H1 (cell line): ENCODE data around the gene PRG2.

ENCODE experiments used
- CEBPB ChIP-seq: IDR thresholded peaks from 2 replicates; pipeline ENCODE4 v1.6.1; 2012; ENCODE audit warnings: low read depth, low read length
- CHD1 ChIP-seq: IDR thresholded peaks from 2 replicates; pipeline ENCODE4 v1.6.1; 2012; ENCODE audit warnings: low read depth, low read length, improper control_type of control experiment
- CTCF ChIP-seq, 3 experiments: IDR thresholded peaks; 1 replicate in 2 of 3; 2 replicates in 1 of 3; pipeline versions ENCODE4 v1.5.1 to v1.6.1; 2011; ENCODE audit warnings: low read length in 3 of 3, mild to moderate bottlenecking in 3 of 3, inconsistent platforms in 2 of 3, low read depth in 1 of 3, moderate library complexity in 1 of 3; ENCODE audit not compliant: insufficient read depth in 1 of 3; ENCODE audit errors: control extremely low read depth in 1 of 3
- EP300 ChIP-seq, 2 experiments: IDR thresholded peaks; 1 replicate in 1 of 2; 2 replicates in 1 of 2; pipeline ENCODE4 v1.6.1; 2011 to 2012; ENCODE audit warnings: low read depth in 2 of 2, low read length in 2 of 2, mild to moderate bottlenecking in 2 of 2, borderline replicate concordance in 1 of 2, inconsistent platforms in 1 of 2, moderate library complexity in 1 of 2
- EZH2 ChIP-seq: fragments of 200-600 bp; sonication (generic); IDR thresholded peaks from 2 replicates; pipeline ENCODE4 v1.7.1; 2012; ENCODE audit warnings: low read depth, mild to moderate bottlenecking, moderate library complexity, low read length, inconsistent platforms; ENCODE audit not compliant: severe bottlenecking
- JUND ChIP-seq: IDR thresholded peaks from 2 replicates; pipeline ENCODE4 v1.6.1; 2011; ENCODE audit warnings: mild to moderate bottlenecking, improper control_type of control experiment, low read length
- MAFK ChIP-seq: IDR thresholded peaks from 2 replicates; pipeline ENCODE4 v1.6.1; 2012; ENCODE audit warnings: low read depth, mild to moderate bottlenecking, improper control_type of control experiment, low read length
- POLR2A ChIP-seq, 2 experiments: IDR thresholded peaks; 1 replicate in 1 of 2; 2 replicates in 1 of 2; pipeline ENCODE4 v1.6.1; 2011; ENCODE audit warnings: low read depth in 2 of 2, low read length in 2 of 2, mild to moderate bottlenecking in 2 of 2; ENCODE audit errors: control extremely low read depth in 1 of 2
- POLR2AphosphoS5 ChIP-seq: IDR thresholded peaks from 2 replicates; pipeline ENCODE4 v1.6.1; 2011; ENCODE audit warnings: low read depth, low read length
- SIN3A ChIP-seq, 2 experiments: IDR thresholded peaks in 1 of 2; conservative IDR thresholded peaks in 1 of 2; 2 replicates each; pipeline ENCODE4 v1.6.1; 2011 to 2012; ENCODE audit warnings: low read length in 2 of 2, improper control_type of control experiment in 1 of 2, low read depth in 1 of 2, mild to moderate bottlenecking in 1 of 2

- TF ChIP-seq MAFK (no peak), POLR2AphosphoS5 (no peak), CTCF (IDR thresholded peaks at IDR 0.05; ENCODE audit: control extremely low read depth in 1 of 3, insufficient read depth in 1 of 3, low read depth in 1 of 3, low read length in 3 of 3) (no peak), EZH2 (no peak), EP300 (IDR thresholded peaks at IDR 0.05; ENCODE audit: borderline replicate concordance in 1 of 2, low read depth in 2 of 2, low read length in 2 of 2) (no peak), CEBPB (no peak), SIN3A (conservative IDR thresholded peaks at IDR 0.05 in 1 of 2, IDR thresholded peaks at IDR 0.05 in 1 of 2; ENCODE audit: low read depth in 1 of 2, low read length in 2 of 2) (no peak), CHD1 (no peak), POLR2A (IDR thresholded peaks at IDR 0.05; ENCODE audit: control extremely low read depth in 1 of 2, low read depth in 2 of 2, low read length in 2 of 2) (no peak), JUND (no peak)
Observed at GRCh38 chr11:57353852-57354251, 36.6 kb downstream of the PRG2 start.
